ENCODE measurements around the gene LIPI. TPM values are rescaled to one million over a fixed set of nuclear protein-coding genes. Genes with fewer than 3 reads are reported as not detected.
"Not testable (repeated sequence)": the region's sequence is repeated elsewhere in the genome, so short reads cannot be mapped to it uniquely, and the experiment has no call there.

Gene LIPI
- total RNA-seq, 1 donor: not detected

GRCh38 chr21:14095056-14095455 lies 115.7 kb downstream of the LIPI start:
- Histone ChIP-seq H3K27me3 (ENCODE audit: insufficient read depth, low read length) (no peaks in the 10 kb centered on the region), H3K4me3 (ENCODE audit: low read length) (no peak overlapping the region), H3K4me1 (ENCODE audit: insufficient read depth, low read length) (no peaks in the 10 kb centered on the region), H3K9me3 (ENCODE audit: low read depth, low read length) (no peaks in the 10 kb centered on the region)

DNA sequence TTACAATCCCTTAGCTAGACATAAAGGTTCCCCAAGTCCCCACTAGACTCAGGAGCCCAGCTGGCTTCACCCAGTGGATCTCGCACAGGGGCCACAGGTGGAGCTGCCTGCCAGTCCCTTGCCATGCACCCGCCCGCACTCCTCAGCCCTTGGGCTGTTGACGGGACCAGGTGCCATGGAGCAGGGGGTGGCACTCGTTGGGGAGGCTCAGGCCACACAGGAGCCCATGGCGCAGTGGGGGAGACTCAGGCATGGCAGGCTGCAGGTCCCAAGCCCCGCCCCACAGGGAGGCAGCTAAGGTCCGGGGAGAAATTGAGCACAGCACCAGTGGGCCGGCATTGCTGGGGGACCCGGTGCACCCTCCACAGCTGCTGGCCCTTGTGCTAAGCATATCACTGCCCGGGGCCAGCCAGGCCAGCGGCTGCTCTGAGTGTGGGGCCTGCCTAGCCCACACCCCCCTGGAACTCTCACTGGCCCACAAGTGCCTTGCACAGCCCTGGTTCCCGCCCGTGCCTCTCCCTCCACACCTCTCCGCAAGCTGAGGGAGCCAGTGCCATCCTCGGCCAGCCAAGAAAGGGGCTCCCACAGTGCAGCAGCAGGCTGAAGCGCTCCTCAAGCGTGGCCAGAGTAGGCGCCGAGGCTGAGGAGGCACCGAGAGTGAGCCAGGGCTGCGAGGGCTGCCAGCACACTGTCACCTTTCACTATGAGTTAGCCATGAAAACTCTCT lies 117.8 kb downstream of the LIPI start:
- Histone ChIP-seq H3K27me3 (ENCODE audit: insufficient read depth, low read length) (no peaks in the 10 kb centered on the region), H3K4me3 (ENCODE audit: low read length) (no peak overlapping the region), H3K4me1 (ENCODE audit: insufficient read depth, low read length) (no peaks in the 10 kb centered on the region), H3K9me3 (ENCODE audit: low read depth, low read length) (no peaks in the 10 kb centered on the region)

DNA sequence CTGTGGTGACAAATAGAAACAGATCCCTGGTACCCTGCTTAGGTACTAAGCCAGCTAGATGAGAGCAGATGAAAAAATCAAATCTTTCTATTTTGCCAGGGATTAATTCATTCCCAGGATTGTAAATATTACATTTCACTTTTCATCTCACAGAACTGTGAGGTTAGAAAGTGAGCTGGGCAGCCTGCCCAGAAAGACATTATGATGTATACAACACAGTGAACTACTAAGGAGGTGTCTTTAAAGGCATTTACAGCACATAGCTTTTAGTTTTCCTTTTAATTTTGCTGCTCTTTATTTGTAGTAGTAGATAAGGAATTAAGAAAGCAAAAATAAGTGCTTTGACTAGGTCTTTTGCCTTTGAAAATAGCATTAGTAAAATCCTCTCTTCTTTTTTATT lies 120.6 kb downstream of the LIPI start:
- H3K4me1 ChIP-seq (ENCODE audit: insufficient read depth, low read length): not testable (repeated sequence)

DNA sequence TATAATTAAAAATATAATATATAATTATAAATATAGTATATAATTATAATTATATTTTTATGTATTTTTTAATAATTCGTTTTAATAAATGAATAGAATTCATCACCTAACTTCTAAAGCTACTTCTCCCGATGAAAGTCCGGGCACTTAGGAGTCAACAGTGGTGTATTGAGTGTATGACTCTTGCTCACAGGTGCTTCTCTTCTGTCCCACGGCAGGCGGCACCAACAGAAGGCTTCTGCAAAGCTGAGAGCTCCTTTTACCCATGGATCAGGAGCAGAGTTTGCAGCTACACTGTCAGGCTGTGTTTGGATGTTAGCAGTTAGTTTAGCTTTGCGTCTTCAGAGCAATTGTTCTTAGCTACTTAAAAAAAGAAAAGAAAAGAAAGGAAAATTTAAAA lies 122.4 kb downstream of the LIPI start:
- no peaks in the 10 kb centered on the region for H3K4me1 ChIP-seq (ENCODE audit: insufficient read depth, low read length)
- H3K9me3 ChIP-seq (ENCODE audit: low read depth, low read length): no peaks in the 10 kb centered on the region
- H3K4me3 ChIP-seq (ENCODE audit: low read length): no peak overlapping the region
- H3K27me3 ChIP-seq (ENCODE audit: insufficient read depth, low read length): no peaks in the 10 kb centered on the region

More for the DNA sequence above, 120.6 kb downstream of the LIPI start:
- not testable (repeated sequence) for H3K9me3 ChIP-seq (ENCODE audit: low read depth, low read length); H3K27me3 ChIP-seq (ENCODE audit: insufficient read depth, low read length); H3K4me3 ChIP-seq (ENCODE audit: low read length)

DNA sequence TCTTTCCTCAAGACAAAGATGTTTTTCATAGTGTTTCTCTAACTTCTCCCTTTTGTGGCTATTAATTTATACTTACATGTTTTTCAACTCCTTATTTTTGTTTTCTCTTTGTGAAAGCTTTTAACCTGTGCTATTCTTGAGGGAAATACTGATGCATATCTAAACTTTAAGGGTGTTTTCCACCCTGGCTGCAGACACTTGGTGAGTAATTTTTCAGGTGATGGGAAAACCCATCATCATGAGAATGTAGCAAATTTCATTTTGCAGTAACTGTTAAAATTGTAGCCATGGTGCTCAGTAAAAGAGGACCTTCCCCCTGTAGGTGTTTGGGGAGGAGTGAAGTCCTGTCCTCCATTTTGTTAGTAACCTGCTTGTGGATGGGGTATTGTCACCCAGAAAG lies 124.2 kb downstream of the LIPI start:
- Histone ChIP-seq H3K9me3 (ENCODE audit: low read depth, low read length) (no peaks in the 10 kb centered on the region), H3K4me1 (ENCODE audit: insufficient read depth, low read length) (no peaks in the 10 kb centered on the region), H3K4me3 (ENCODE audit: low read length) (no peak overlapping the region), H3K27me3 (ENCODE audit: insufficient read depth, low read length) (no peaks in the 10 kb centered on the region)

GRCh38 chr21:14084701-14085100 lies 126.1 kb downstream of the LIPI start:
- Histone ChIP-seq H3K27me3 (ENCODE audit: insufficient read depth, low read length) (no peaks in the 10 kb centered on the region), H3K9me3 (ENCODE audit: low read depth, low read length) (no peaks in the 10 kb centered on the region), H3K4me3 (ENCODE audit: low read length) (no peak overlapping the region)

GRCh38 chr21:14084068-14084501 lies 126.7 kb downstream of the LIPI start:
- Histone ChIP-seq H3K27me3 (ENCODE audit: insufficient read depth, low read length) (no peaks in the 10 kb centered on the region), H3K4me1 (ENCODE audit: insufficient read depth, low read length) (no peaks in the 10 kb centered on the region), H3K9me3 (ENCODE audit: low read depth, low read length) (no peaks in the 10 kb centered on the region), H3K4me3 (ENCODE audit: low read length) (no peak overlapping the region)

More at GRCh38 chr21:14084701-14085100, 126.1 kb downstream of the LIPI start:
- no peaks in the 10 kb centered on the region for H3K4me1 ChIP-seq (ENCODE audit: insufficient read depth, low read length)

- Histone ChIP-seq H3K9me3 (ENCODE audit: low read depth, low read length) (no peaks in the 10 kb centered on the region), H3K4me3 (ENCODE audit: low read length) (no peak overlapping the region), H3K4me1 (ENCODE audit: insufficient read depth, low read length) (no peaks in the 10 kb centered on the region), H3K27me3 (ENCODE audit: insufficient read depth, low read length) (no peaks in the 10 kb centered on the region)
These were observed 130.0 kb downstream of the LIPI start for GRCh38 chr21:14080764-14081096.

DNA sequence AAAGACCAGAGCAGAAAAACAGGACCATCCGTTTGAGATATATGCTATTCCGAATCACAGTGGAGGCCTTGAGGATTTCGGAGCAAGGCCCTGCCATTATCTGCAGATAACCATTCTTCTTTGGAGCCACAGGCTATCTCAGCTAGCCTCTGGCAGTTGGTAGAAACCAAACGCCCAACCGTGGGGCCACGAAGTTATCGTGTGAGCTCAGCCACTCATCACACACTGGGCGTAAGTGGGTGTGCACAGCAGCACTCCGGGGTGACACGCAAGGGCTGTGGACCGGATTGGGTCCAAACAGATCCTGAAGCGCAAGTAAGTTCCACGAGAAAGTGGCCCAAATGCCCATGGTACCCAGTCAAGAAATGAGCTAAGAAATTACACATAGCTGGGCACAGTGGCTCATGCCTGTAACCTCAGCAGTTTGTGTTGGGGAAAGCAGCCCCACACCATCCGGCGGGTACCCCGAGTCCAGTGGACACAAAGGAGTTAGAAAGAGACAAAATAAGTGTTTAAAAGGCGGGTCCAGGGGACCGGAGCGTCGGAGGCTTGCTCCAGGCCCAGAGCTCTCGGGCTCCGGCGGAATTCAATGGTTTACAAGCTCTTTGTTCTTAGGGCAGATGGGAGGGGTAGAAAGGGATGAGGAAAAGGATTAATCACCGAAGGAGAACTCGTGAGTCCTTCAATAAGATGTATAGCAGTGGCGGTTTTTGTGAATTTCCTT lies 130.6 kb downstream of the LIPI start:
- no peak overlapping the region for H3K4me3 ChIP-seq (ENCODE audit: low read length)
- no peaks in the 10 kb centered on the region for H3K4me1 ChIP-seq (ENCODE audit: insufficient read depth, low read length)
- H3K9me3 ChIP-seq (ENCODE audit: low read depth, low read length): no peaks in the 10 kb centered on the region
- H3K27me3 ChIP-seq (ENCODE audit: insufficient read depth, low read length): no peaks in the 10 kb centered on the region

GRCh38 chr21:14078746-14079375 lies 131.9 kb downstream of the LIPI start:
- no peaks in the 10 kb centered on the region for H3K9me3 ChIP-seq (ENCODE audit: low read depth, low read length)
- H3K4me1 ChIP-seq (ENCODE audit: insufficient read depth, low read length): no peaks in the 10 kb centered on the region
- H3K4me3 ChIP-seq (ENCODE audit: low read length): no peak overlapping the region
- H3K27me3 ChIP-seq (ENCODE audit: insufficient read depth, low read length): no peaks in the 10 kb centered on the region

GRCh38 chr21:14076143-14076806 lies 134.5 kb downstream of the LIPI start:
- no peaks in the 10 kb centered on the region for H3K27me3 ChIP-seq (ENCODE audit: insufficient read depth, low read length)
- no peaks in the 10 kb centered on the region for H3K9me3 ChIP-seq (ENCODE audit: low read depth, low read length)
- H3K4me3 ChIP-seq (ENCODE audit: low read length): no peak overlapping the region
- H3K4me1 ChIP-seq (ENCODE audit: insufficient read depth, low read length): no peaks in the 10 kb centered on the region

DNA sequence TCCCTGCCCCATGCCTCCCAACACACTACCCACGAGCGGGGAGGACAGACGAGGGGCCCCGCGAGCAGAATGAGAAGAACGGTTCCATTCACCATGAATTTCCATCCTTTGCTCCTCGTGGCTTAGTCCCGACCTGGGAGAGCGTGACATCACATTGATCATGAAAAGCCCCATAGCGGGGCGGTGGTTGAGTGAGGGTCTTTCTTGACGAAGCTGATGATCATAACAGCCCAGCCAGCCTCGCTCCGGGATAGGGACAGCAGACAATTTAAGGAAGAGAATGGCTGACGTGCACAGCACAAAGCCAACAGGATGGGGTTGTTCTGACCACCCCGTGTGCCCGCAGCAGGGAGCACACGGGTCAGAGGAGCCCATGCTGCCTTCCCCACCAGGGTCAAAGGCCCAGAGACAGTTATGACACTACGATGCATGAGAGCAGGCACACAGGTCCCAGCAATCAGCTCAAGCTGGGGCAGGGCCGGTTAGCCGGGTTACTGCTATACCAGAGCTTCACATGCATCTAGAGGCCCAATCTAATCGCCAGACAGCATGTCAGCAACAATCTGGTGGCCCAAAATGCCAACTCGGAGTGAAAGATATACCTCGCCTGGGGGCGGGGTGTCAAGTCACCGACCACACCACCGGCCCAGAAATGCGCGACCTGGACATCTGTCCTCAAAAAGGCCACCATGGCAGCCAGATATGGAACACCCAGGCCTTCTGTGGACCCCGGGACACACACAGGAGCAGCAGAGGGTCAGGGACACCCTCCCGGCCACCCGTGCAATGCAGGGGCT lies 135.2 kb downstream of the LIPI start:
- Histone ChIP-seq H3K9me3 (ENCODE audit: low read depth, low read length) (no peaks in the 10 kb centered on the region), H3K4me3 (ENCODE audit: low read length) (no peak overlapping the region), H3K4me1 (ENCODE audit: insufficient read depth, low read length) (no peaks in the 10 kb centered on the region), H3K27me3 (ENCODE audit: insufficient read depth, low read length) (no peaks in the 10 kb centered on the region)

GRCh38 chr21:14074177-14074576 lies 136.6 kb downstream of the LIPI start:
- Histone ChIP-seq H3K4me3 (ENCODE audit: low read length) (no peak overlapping the region), H3K9me3 (ENCODE audit: low read depth, low read length) (no peaks in the 10 kb centered on the region), H3K27me3 (ENCODE audit: insufficient read depth, low read length) (no peaks in the 10 kb centered on the region), H3K4me1 (ENCODE audit: insufficient read depth, low read length) (no peaks in the 10 kb centered on the region)

- H3K9me3 ChIP-seq (ENCODE audit: low read depth, low read length): no peaks in the 10 kb centered on the region
- no peaks in the 10 kb centered on the region for H3K27me3 ChIP-seq (ENCODE audit: insufficient read depth, low read length)
- H3K4me1 ChIP-seq (ENCODE audit: insufficient read depth, low read length): no peaks in the 10 kb centered on the region
- H3K4me3 ChIP-seq (ENCODE audit: low read length): no peak overlapping the region
These were observed 137.1 kb downstream of the LIPI start for GRCh38 chr21:14073615-14074014.
